SU-DHL-6 (cell line): ENCODE results near the gene BRINP2.

Experiments
- EZH2phosphoT487 ChIP-seq: fragments of 200-600 bp; sonication (generic), shearing (Covaris generic); conservative IDR thresholded peaks from 2 replicates; pipeline ENCODE4 v1.6.1; 2018; ENCODE audit warnings: mild to moderate bottlenecking, antibody characterized with exemption, low read length, moderate library complexity, mixed read lengths
- TF ChIP-seq, protein P1 (sequence below): fragments of 200-600 bp; sonication (generic); IDR thresholded peaks from one replicate; pipeline ENCODE4 v1.5.1; 2017; ENCODE audit warnings: antibody characterized with exemption, mild to moderate bottlenecking, low read length, moderate library complexity; ENCODE audit not compliant: insufficient read depth, poor library complexity, severe bottlenecking

DNA sequence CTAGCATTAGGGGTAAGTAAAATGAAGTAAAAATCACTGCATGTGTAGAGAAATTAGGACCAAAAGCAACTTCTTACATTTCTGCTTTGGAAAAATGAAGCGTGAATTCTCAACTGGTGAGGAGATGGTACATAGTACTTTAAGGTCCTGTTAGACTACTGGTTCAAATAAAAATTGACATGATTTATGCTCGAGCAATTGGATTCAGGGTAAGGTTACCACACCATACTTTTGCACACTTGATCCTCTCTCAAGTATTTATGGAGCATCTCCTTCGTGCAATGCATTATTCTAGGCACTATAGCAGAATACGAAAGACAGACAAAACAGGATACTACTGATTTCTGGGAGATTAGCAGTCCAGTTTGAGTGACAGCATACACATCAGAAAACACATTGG, 66.2 kb downstream of the BRINP2 start:
- TF ChIP-seq, protein P1, sequence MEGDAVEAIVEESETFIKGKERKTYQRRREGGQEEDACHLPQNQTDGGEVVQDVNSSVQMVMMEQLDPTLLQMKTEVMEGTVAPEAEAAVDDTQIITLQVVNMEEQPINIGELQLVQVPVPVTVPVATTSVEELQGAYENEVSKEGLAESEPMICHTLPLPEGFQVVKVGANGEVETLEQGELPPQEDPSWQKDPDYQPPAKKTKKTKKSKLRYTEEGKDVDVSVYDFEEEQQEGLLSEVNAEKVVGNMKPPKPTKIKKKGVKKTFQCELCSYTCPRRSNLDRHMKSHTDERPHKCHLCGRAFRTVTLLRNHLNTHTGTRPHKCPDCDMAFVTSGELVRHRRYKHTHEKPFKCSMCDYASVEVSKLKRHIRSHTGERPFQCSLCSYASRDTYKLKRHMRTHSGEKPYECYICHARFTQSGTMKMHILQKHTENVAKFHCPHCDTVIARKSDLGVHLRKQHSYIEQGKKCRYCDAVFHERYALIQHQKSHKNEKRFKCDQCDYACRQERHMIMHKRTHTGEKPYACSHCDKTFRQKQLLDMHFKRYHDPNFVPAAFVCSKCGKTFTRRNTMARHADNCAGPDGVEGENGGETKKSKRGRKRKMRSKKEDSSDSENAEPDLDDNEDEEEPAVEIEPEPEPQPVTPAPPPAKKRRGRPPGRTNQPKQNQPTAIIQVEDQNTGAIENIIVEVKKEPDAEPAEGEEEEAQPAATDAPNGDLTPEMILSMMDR: no peak
- TF ChIP-seq EZH2phosphoT487: no peak
